Measurements from ENCODE around the gene SCUBE1. TPM values are rescaled to one million over a fixed set of nuclear protein-coding genes. Genes with fewer than 3 reads are reported as not detected.

The SCUBE1 gene
- total and polyA plus RNA-seq, 2 experiments from 2014 or later, result 0.81 to 3.2 TPM

DNA sequence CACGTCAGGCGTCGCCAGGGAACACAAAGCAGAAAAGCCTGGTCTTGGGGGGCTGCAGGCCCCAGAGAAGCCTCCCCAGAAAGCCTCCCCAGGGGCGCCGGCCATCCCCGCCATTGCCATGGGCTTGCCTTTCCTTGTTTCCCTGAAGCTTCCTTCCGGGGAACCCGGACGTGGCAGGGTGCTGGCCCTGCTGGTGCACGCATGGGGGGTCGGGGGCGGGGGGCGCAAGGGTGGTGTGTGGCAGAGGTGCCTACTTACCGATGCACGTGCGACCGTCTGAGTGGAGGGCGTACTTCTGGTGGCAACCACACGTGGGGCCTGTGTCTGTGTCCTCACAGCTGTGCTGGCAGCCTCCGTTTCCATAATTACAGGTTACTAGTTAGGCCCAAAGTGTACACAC is 85.2 kb downstream of the SCUBE1 start:
- Histone ChIP-seq H3F3A (replicated peaks; ENCODE audit: low read depth) (no peaks in the 10 kb centered on the region), H3K4me2 (no peak overlapping the region), H4K20me1 (replicated peaks; ENCODE audit: insufficient read depth) (no peaks in the 10 kb centered on the region), H3K4me3 (no peak overlapping the region), H3K9me2 (ENCODE audit: insufficient read depth) (no peaks in the 10 kb centered on the region), H3K27me3 (ENCODE audit: insufficient read depth) (no peaks in the 10 kb centered on the region), H2AFZ (no peak overlapping the region), H3K36me3 (ENCODE audit: insufficient read depth) (no peaks in the 10 kb centered on the region), H3K4me1 (ENCODE audit: insufficient read depth) (no peaks in the 10 kb centered on the region), H3K27ac (ENCODE audit: low read depth) (no peak overlapping the region), H3K79me2 (replicated peaks; ENCODE audit: insufficient read depth) (no peaks in the 10 kb centered on the region)
- Mint-ChIP-seq H3K4me1 (peaks cover 3% of the 10 kb centered on the region; the same call in 2 of the 3 replicates), H3K36me3 (ENCODE audit: low read depth) (no peaks in the 10 kb centered on the region; the same call in 2 of the 3 replicates), H3K27ac (no peak overlapping the region), H3K9me3 (no peaks in the 10 kb centered on the region), H3K27me3 (ENCODE audit: insufficient read depth, low read depth, poor library complexity) (peaks cover 15% of the 10 kb centered on the region), H3K4me3 (no peak overlapping the region)
- TF ChIP-seq CREB1 (CRISPR knock-in tag; IDR thresholded peaks at IDR 0.05; ENCODE audit: low read depth) (no peak), JUNB (IDR thresholded peaks at IDR 0.05; ENCODE audit: unreplicated experiment) (no peak), POLR2AphosphoS5 (IDR thresholded peaks at IDR 0.05; ENCODE audit: low read depth) (no peak)
- DNase-seq (ENCODE audit: low spot score) (no peak), ATAC-seq (no peak)

DNA sequence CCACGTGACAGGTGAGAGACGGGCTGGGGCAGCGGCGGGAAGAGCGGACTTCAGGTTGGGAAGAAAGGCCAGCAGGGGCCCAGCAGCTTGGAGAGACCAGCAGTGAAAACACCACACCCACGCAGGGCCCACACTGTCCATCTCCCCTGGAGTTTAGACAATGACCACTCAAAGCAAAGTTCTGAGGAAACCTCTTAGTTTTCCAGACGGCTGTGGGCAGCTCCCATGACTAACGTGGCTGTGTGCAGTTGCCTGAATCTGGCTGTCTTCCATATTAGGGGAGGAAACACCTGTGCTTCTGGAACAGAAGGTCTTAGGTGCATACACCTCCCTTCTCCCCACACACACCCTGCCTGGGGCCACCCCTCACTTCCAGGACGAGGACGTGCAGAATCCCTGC is 85.6 kb downstream of the SCUBE1 start:
- H3K4me1 Mint-ChIP-seq, result peaks cover 3% of the 10 kb centered on the region; the same call in 2 of the 3 replicates
- Histone ChIP-seq H3F3A (replicated peaks; ENCODE audit: low read depth) (no peaks in the 10 kb centered on the region), H3K4me1 (ENCODE audit: insufficient read depth) (no peaks in the 10 kb centered on the region), H4K20me1 (replicated peaks; ENCODE audit: insufficient read depth) (no peaks in the 10 kb centered on the region), H3K9me2 (ENCODE audit: insufficient read depth) (no peaks in the 10 kb centered on the region), H3K4me3 (no peak overlapping the region), H3K27me3 (ENCODE audit: insufficient read depth) (no peaks in the 10 kb centered on the region), H3K36me3 (ENCODE audit: insufficient read depth) (no peaks in the 10 kb centered on the region), H3K27ac (ENCODE audit: low read depth) (no peak overlapping the region), H3K4me2 (no peak overlapping the region), H3K79me2 (replicated peaks; ENCODE audit: insufficient read depth) (no peaks in the 10 kb centered on the region), H2AFZ (no peak overlapping the region)
- H3K36me3 Mint-ChIP-seq (ENCODE audit: low read depth), result no peaks in the 10 kb centered on the region; the same call in 2 of the 3 replicates
- no peak overlapping the region for H3K27ac Mint-ChIP-seq
- no peaks in the 10 kb centered on the region for H3K9me3 Mint-ChIP-seq
- H3K27me3 Mint-ChIP-seq (ENCODE audit: insufficient read depth, low read depth, poor library complexity), result peaks cover 15% of the 10 kb centered on the region
- no peak overlapping the region for H3K4me3 Mint-ChIP-seq
- DNase-seq (ENCODE audit: low spot score), result no peak
- no peak for ATAC-seq
- TF ChIP-seq ZNF114 (CRISPR knock-in tag; IDR thresholded peaks at IDR 0.05) (no peak), POLR2AphosphoS5 (IDR thresholded peaks at IDR 0.05; ENCODE audit: low read depth) (no peak), EZH2phosphoT487 (IDR thresholded peaks at IDR 0.05; ENCODE audit: unreplicated experiment) (no peak), STAT1 (IDR thresholded peaks at IDR 0.05; ENCODE audit: unreplicated experiment) (no peak), NANOG (IDR thresholded peaks at IDR 0.05; ENCODE audit: borderline replicate concordance) (no peak), REST (IDR thresholded peaks at IDR 0.05; ENCODE audit: unreplicated experiment) (no peak), ETS1 (IDR thresholded peaks at IDR 0.05) (no peak), EZH2 (IDR thresholded peaks at IDR 0.05; ENCODE audit: low read depth, unreplicated experiment) (no peak)
- TF ChIP-seq, protein P1, sequence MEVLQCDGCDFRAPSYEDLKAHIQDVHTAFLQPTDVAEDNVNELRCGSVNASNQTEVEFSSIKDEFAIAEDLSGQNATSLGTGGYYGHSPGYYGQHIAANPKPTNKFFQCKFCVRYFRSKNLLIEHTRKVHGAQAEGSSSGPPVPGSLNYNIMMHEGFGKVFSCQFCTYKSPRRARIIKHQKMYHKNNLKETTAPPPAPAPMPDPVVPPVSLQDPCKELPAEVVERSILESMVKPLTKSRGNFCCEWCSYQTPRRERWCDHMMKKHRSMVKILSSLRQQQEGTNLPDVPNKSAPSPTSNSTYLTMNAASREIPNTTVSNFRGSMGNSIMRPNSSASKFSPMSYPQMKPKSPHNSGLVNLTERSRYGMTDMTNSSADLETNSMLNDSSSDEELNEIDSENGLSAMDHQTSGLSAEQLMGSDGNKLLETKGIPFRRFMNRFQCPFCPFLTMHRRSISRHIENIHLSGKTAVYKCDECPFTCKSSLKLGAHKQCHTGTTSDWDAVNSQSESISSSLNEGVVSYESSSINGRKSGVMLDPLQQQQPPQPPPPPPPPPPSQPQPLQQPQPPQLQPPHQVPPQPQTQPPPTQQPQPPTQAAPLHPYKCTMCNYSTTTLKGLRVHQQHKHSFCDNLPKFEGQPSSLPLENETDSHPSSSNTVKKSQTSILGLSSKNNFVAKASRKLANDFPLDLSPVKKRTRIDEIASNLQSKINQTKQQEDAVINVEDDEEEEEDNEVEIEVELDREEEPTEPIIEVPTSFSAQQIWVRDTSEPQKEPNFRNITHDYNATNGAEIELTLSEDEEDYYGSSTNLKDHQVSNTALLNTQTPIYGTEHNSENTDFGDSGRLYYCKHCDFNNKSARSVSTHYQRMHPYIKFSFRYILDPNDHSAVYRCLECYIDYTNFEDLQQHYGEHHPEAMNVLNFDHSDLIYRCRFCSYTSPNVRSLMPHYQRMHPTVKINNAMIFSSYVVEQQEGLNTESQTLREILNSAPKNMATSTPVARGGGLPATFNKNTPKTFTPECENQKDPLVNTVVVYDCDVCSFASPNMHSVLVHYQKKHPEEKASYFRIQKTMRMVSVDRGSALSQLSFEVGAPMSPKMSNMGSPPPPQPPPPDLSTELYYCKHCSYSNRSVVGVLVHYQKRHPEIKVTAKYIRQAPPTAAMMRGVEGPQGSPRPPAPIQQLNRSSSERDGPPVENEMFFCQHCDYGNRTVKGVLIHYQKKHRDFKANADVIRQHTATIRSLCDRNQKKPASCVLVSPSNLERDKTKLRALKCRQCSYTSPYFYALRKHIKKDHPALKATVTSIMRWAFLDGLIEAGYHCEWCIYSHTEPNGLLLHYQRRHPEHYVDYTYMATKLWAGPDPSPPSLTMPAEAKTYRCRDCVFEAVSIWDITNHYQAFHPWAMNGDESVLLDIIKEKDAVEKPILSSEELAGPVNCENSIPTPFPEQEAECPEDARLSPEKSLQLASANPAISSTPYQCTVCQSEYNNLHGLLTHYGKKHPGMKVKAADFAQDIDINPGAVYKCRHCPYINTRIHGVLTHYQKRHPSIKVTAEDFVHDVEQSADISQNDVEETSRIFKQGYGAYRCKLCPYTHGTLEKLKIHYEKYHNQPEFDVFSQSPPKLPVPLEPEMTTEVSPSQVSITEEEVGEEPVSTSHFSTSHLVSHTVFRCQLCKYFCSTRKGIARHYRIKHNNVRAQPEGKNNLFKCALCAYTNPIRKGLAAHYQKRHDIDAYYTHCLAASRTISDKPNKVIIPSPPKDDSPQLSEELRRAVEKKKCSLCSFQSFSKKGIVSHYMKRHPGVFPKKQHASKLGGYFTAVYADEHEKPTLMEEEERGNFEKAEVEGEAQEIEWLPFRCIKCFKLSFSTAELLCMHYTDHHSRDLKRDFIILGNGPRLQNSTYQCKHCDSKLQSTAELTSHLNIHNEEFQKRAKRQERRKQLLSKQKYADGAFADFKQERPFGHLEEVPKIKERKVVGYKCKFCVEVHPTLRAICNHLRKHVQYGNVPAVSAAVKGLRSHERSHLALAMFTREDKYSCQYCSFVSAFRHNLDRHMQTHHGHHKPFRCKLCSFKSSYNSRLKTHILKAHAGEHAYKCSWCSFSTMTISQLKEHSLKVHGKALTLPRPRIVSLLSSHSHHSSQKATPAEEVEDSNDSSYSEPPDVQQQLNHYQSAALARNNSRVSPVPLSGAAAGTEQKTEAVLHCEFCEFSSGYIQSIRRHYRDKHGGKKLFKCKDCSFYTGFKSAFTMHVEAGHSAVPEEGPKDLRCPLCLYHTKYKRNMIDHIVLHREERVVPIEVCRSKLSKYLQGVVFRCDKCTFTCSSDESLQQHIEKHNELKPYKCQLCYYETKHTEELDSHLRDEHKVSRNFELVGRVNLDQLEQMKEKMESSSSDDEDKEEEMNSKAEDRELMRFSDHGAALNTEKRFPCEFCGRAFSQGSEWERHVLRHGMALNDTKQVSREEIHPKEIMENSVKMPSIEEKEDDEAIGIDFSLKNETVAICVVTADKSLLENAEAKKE (CRISPR knock-in tag; IDR thresholded peaks at IDR 0.05), result no peak
